Nephron progenitor cell (in vitro differentiated cells): ENCODE data around the gene MACROD2.

Source experiments
- DNase-seq: peaks from one replicate; pipeline ENCODE4 v3.0.0; 2021
- H3K27ac Mint-ChIP-seq: 2 replicates; pipeline ENCODE4 v1.8.0; 2021; ENCODE audit warnings: mild to moderate bottlenecking, moderate library complexity, mixed read lengths
- H3K27me3 Mint-ChIP-seq: 2 replicates; pipeline ENCODE4 v1.8.0; 2021; ENCODE audit warnings: mild to moderate bottlenecking, low read depth, mixed read lengths; ENCODE audit not compliant: poor library complexity
- H3K36me3 Mint-ChIP-seq: 2 replicates; pipeline ENCODE4 v1.8.0; 2021; ENCODE audit warnings: low read depth, mixed read lengths
- H3K4me1 Mint-ChIP-seq: 2 replicates; pipeline ENCODE4 v1.8.0; 2021; ENCODE audit warnings: mixed read lengths
- H3K4me3 Mint-ChIP-seq: 2 replicates; pipeline ENCODE4 v1.8.0; 2021; ENCODE audit warnings: mild to moderate bottlenecking, moderate library complexity, mixed read lengths
- H3K9me3 Mint-ChIP-seq: 2 replicates; pipeline ENCODE4 v1.8.0; 2021; ENCODE audit warnings: mild to moderate bottlenecking, moderate library complexity, mixed read lengths
- CTCF ChIP-seq: fragments of 200-600 bp; sonication (generic); IDR thresholded peaks from 2 replicates; pipeline ENCODE4 v1.5.0; 2021; ENCODE audit warnings: antibody characterized with exemption

MACROD2 gene

GRCh38 chr20:15905661-15906060 lies 1910.3 kb downstream of the MACROD2 start:
- H3K27ac Mint-ChIP-seq: no peak overlapping the region
- no peaks in the 10 kb centered on the region for H3K36me3 Mint-ChIP-seq
- DNase-seq: no peak
- TF ChIP-seq CTCF: no peak
- H3K4me3 Mint-ChIP-seq: no peak overlapping the region
- H3K9me3 Mint-ChIP-seq: no peaks in the 10 kb centered on the region
- peaks cover 12% of the 10 kb centered on the region for H3K27me3 Mint-ChIP-seq
- H3K4me1 Mint-ChIP-seq: no peaks in the 10 kb centered on the region

- no peak overlapping the region for H3K27ac Mint-ChIP-seq
- TF ChIP-seq CTCF: no peak
- DNase-seq: no peak
- H3K27me3 Mint-ChIP-seq: peaks cover 12% of the 10 kb centered on the region
- no peaks in the 10 kb centered on the region for H3K9me3 Mint-ChIP-seq
- H3K4me1 Mint-ChIP-seq: no peaks in the 10 kb centered on the region
- H3K36me3 Mint-ChIP-seq: no peaks in the 10 kb centered on the region
- no peak overlapping the region for H3K4me3 Mint-ChIP-seq
These were observed 1914.7 kb downstream of the MACROD2 start for GRCh38 chr20:15909995-15910394.

- no peak overlapping the region for H3K27ac Mint-ChIP-seq
- no peaks in the 10 kb centered on the region for H3K4me1 Mint-ChIP-seq
- H3K4me3 Mint-ChIP-seq: no peak overlapping the region
- H3K36me3 Mint-ChIP-seq: no peaks in the 10 kb centered on the region
- no peaks in the 10 kb centered on the region for H3K9me3 Mint-ChIP-seq
- H3K27me3 Mint-ChIP-seq: peaks cover 5% of the 10 kb centered on the region
- no peak for DNase-seq
- no peak for TF ChIP-seq CTCF
These were observed 1916.3 kb downstream of the MACROD2 start for GRCh38 chr20:15911581-15911980.

GRCh38 chr20:15913391-15914025 lies 1918.2 kb downstream of the MACROD2 start:
- no peaks in the 10 kb centered on the region for H3K4me1 Mint-ChIP-seq
- DNase-seq: no peak
- H3K4me3 Mint-ChIP-seq: no peak overlapping the region
- H3K27me3 Mint-ChIP-seq: peaks cover 2% of the 10 kb centered on the region
- no peak for TF ChIP-seq CTCF
- H3K36me3 Mint-ChIP-seq: no peaks in the 10 kb centered on the region
- no peak overlapping the region for H3K27ac Mint-ChIP-seq
- no peaks in the 10 kb centered on the region for H3K9me3 Mint-ChIP-seq

- H3K27ac Mint-ChIP-seq: no peak overlapping the region
- H3K36me3 Mint-ChIP-seq: no peaks in the 10 kb centered on the region
- DNase-seq: no peak
- H3K4me3 Mint-ChIP-seq: no peak overlapping the region
- H3K4me1 Mint-ChIP-seq: no peaks in the 10 kb centered on the region
- H3K9me3 Mint-ChIP-seq: no peaks in the 10 kb centered on the region
- H3K27me3 Mint-ChIP-seq: peaks cover 5% of the 10 kb centered on the region
- TF ChIP-seq CTCF: no peak
These were observed 1921.3 kb downstream of the MACROD2 start for GRCh38 chr20:15916623-15917022.

GRCh38 chr20:15917283-15917682 lies 1922.0 kb downstream of the MACROD2 start:
- Mint-ChIP-seq H3K36me3 (no peaks in the 10 kb centered on the region), H3K27ac (no peak overlapping the region), H3K9me3 (no peaks in the 10 kb centered on the region), H3K27me3 (peaks cover 5% of the 10 kb centered on the region), H3K4me3 (no peak overlapping the region), H3K4me1 (no peaks in the 10 kb centered on the region)
- no peak for TF ChIP-seq CTCF
- DNase-seq: no peak
